HepG2 (cell line): ENCODE results near the gene SERINC5. TPM values are rescaled to one million over a fixed set of nuclear protein-coding genes. Genes with fewer than 3 reads are reported as not detected.

Source experiments
- ATAC-seq: fragments of 200-7000 bp; cut with Tn5 transposase; 3 replicates; pipeline ENCODE4 v1.9.1; 2020; ENCODE audit warnings: mild to moderate bottlenecking, moderate library complexity
- BruUV-seq: library from RNA; stranded (reverse); fragments of 400-500 nt; replicated peaks from 2 replicates; lab custom pipeline; 2021; lab: Mats Ljungman, UMichigan
- CTCF ChIA-PET: fragments of 300-600 bp; formaldehyde crosslinking; extraction: SDS; loops from one replicate; lab custom pipeline; 2021; ENCODE audit warnings: low total read pairs, inconsistent platforms, low intra/inter-chr PET ratio; lab: Yijun Ruan, JAX
- POLR2A ChIA-PET: fragments of 350-600 bp; sonication (Branson Sonifier 250); formaldehyde crosslinking; loops from one replicate; lab custom pipeline; 2020; ENCODE audit warnings: antibody characterized with exemption, inconsistent platforms; lab: Yijun Ruan, JAX
- DNase-seq: peaks from one replicate; pipeline ENCODE4 v3.0.0-alpha.2; 2015; ENCODE audit warnings: low spot score
- FAIRE-seq: peaks from 3 replicates; lab custom pipeline; 2011; peaks lifted over from hg19 to GRCh38; lab: Jason Lieb, UNC
- H2AFZ ChIP-seq: one replicate; pipeline ENCODE4 v1.6.1; 2011; ENCODE audit warnings: low read length, inconsistent platforms
- H3K27ac ChIP-seq: fragments of 300-600 bp; 3 replicates; pipeline ENCODE4 v1.8.0; 2011; ENCODE audit warnings: mixed run types, mild to moderate bottlenecking, mixed read lengths, low read length, inconsistent platforms; ENCODE audit not compliant: insufficient read depth; ENCODE audit errors: extremely low read length
- H3K27me3 ChIP-seq, 2 experiments: fragments of 200-600 bp in 1 of 2; 2 replicates in 1 of 2; 3 replicates in 1 of 2; pipeline versions ENCODE4 v1.6.0 to v1.8.0; 2011; ENCODE audit warnings: low read length in 2 of 2, mild to moderate bottlenecking in 2 of 2, moderate library complexity in 2 of 2, inconsistent platforms in 1 of 2; ENCODE audit not compliant: insufficient read depth in 2 of 2, control insufficient read depth in 1 of 2
- H3K36me3 ChIP-seq, 2 experiments: fragments of 200-600 bp in 1 of 2; replicated peaks in 1 of 2; 2 replicates in 1 of 2; 3 replicates in 1 of 2; pipeline versions ENCODE4 v1.5.1 to v1.8.0; 2011; ENCODE audit warnings: low read length in 2 of 2, inconsistent platforms in 1 of 2; ENCODE audit not compliant: insufficient read depth in 2 of 2, control insufficient read depth in 1 of 2
- H3K4me1 ChIP-seq: 2 replicates; pipeline ENCODE4 v1.5.1; 2012; ENCODE audit warnings: low read length, inconsistent platforms; ENCODE audit not compliant: insufficient read depth
- H3K4me2 ChIP-seq: 2 replicates; pipeline ENCODE4 v1.6.0; 2011; ENCODE audit warnings: low read depth, low read length, inconsistent platforms
- H3K4me3 ChIP-seq, 3 experiments: fragments of 200-600 bp in 1 of 3; sonication (generic), shearing (Covaris generic) in 1 of 3; replicated peaks in 1 of 3; 2 replicates each; pipeline ENCODE4 v1.5.1; 2011 to 2016; ENCODE audit warnings: low read length in 3 of 3, inconsistent platforms in 2 of 3, low read depth in 2 of 3, mild to moderate bottlenecking in 2 of 3, control low read depth in 1 of 3, mixed read lengths in 1 of 3; ENCODE audit not compliant: insufficient read depth in 1 of 3
- H3K79me2 ChIP-seq: one replicate; pipeline ENCODE4 v1.6.1; 2011; ENCODE audit warnings: low read length, inconsistent platforms; ENCODE audit not compliant: insufficient read depth
- H3K9ac ChIP-seq: 2 replicates; pipeline ENCODE4 v1.6.0; 2011; ENCODE audit warnings: mild to moderate bottlenecking, low read depth, low read length, inconsistent platforms; ENCODE audit not compliant: insufficient read depth
- H3K9me3 ChIP-seq: 2 replicates; pipeline ENCODE4 v1.5.1; 2012; ENCODE audit warnings: mild to moderate bottlenecking, low read length
- H4K20me1 ChIP-seq: 2 replicates; pipeline ENCODE4 v1.6.0; 2011; ENCODE audit warnings: inconsistent platforms, mild to moderate bottlenecking, low read length, moderate library complexity; ENCODE audit not compliant: insufficient read depth
- ATF4 ChIP-seq, 2 experiments: fragments of 450-650 bp in 1 of 2; sonication (generic) in 1 of 2; formaldehyde crosslinking; IDR thresholded peaks; 2 replicates each; pipeline versions ENCODE4 v1.5.0 to v1.8.0; 2020 to 2022; ENCODE audit warnings: mild to moderate bottlenecking in 1 of 2, missing genetic modification reagents in 1 of 2
- BRCA1 ChIP-seq: sonication (generic); formaldehyde crosslinking; IDR thresholded peaks from 2 replicates; pipeline ENCODE4 v1.4.0; 2020; ENCODE audit warnings: missing genetic modification reagents
- DNMT1 ChIP-seq: sonication (generic); formaldehyde crosslinking; IDR thresholded peaks from 2 replicates; pipeline ENCODE4 v1.5.1; 2020; ENCODE audit warnings: mild to moderate bottlenecking, missing genetic modification reagents
- EZH2 ChIP-seq: conservative IDR thresholded peaks from 2 replicates; pipeline ENCODE4 v1.6.1; 2012; ENCODE audit warnings: mild to moderate bottlenecking, low read depth, low read length, moderate library complexity
- KDM4B ChIP-seq: sonication (generic); formaldehyde crosslinking; IDR thresholded peaks from 2 replicates; pipeline ENCODE4 v1.4.0; 2020; ENCODE audit warnings: missing genetic modification reagents
- KMT2B ChIP-seq: IDR thresholded peaks from 2 replicates; pipeline ENCODE4 v1.6.1; 2016; ENCODE audit warnings: missing genetic modification reagents, missing compliant biosample characterization
- NFRKB ChIP-seq: fragments of 450-650 bp; IDR thresholded peaks from 2 replicates; pipeline ENCODE4 v1.6.1; 2017
- NR3C1 ChIP-seq: sonication (generic); formaldehyde crosslinking; IDR thresholded peaks from 2 replicates; pipeline ENCODE4 v1.4.0; 2020; ENCODE audit warnings: missing genetic modification reagents
- PHF20 ChIP-seq: sonication (generic); formaldehyde crosslinking; IDR thresholded peaks from 2 replicates; pipeline ENCODE4 v1.5.0; 2020; ENCODE audit warnings: mild to moderate bottlenecking, missing genetic modification reagents
- RNF2 ChIP-seq: fragments of 450-650 bp; conservative IDR thresholded peaks from 2 replicates; pipeline ENCODE4 v1.6.1; 2016; ENCODE audit warnings: low read depth
- TCF7 ChIP-seq: sonication (generic); IDR thresholded peaks from 2 replicates; pipeline ENCODE4 v1.6.1; 2016; ENCODE audit warnings: antibody characterized with exemption, low read depth
- TCF7L2 ChIP-seq: IDR thresholded peaks from 2 replicates; pipeline ENCODE4 v1.6.1; 2011; ENCODE audit warnings: mild to moderate bottlenecking, low read depth, low read length, moderate library complexity
- THAP7 ChIP-seq: sonication (generic); formaldehyde crosslinking; IDR thresholded peaks from 2 replicates; pipeline ENCODE4 v1.8.1; 2023; ENCODE audit warnings: mild to moderate bottlenecking, missing genetic modification reagents
- XBP1 ChIP-seq: sonication (generic); formaldehyde crosslinking; IDR thresholded peaks from 2 replicates; pipeline ENCODE4 v1.5.0; 2020; ENCODE audit warnings: missing genetic modification reagents
- ZFP37 ChIP-seq: sonication (generic); formaldehyde crosslinking; IDR thresholded peaks from 2 replicates; pipeline ENCODE4 v1.4.0; 2020; ENCODE audit warnings: missing genetic modification reagents, borderline replicate concordance
- ZGPAT ChIP-seq: IDR thresholded peaks from 2 replicates; pipeline ENCODE4 v1.6.1; 2016; ENCODE audit warnings: mild to moderate bottlenecking
- ZNF589 ChIP-seq: sonication (generic); formaldehyde crosslinking; conservative IDR thresholded peaks from 2 replicates; pipeline ENCODE4 v1.8.0; 2022; ENCODE audit warnings: mild to moderate bottlenecking, moderate library complexity, missing genetic modification reagents
- ZNF749 ChIP-seq: sonication (generic); formaldehyde crosslinking; IDR thresholded peaks from 2 replicates; pipeline ENCODE4 v1.8.0; 2022; ENCODE audit warnings: mild to moderate bottlenecking, missing genetic modification reagents, moderate library complexity, borderline replicate concordance
- ZNF781 ChIP-seq: sonication (generic); formaldehyde crosslinking; IDR thresholded peaks from 2 replicates; pipeline ENCODE4 v1.5.1; 2020; ENCODE audit warnings: borderline replicate concordance, mild to moderate bottlenecking, missing genetic modification reagents; ENCODE audit errors: not compliant biosample characterization
- WGBS: methylation state at CpG from one replicate; pipeline ENCODE4 v1.1.6; 2017; ENCODE audit warnings: low lambda C conversion rate; 5-methylcytosine and 5-hydroxymethylcytosine counted together
- in situ Hi-C: cut with HindIII; loops from 2 replicates; pipeline ENCODE4 v1.10.0; 2017; ENCODE audit warnings: low pct_unique_long_range_greater_than_20kb; ENCODE audit not compliant: extremely low pct_ligation_motif_present
- intact Hi-C: fragments of 100-400 bp; cut with micrococcal nuclease; formaldehyde crosslinking; loops from one replicate; pipeline ENCODE4 v1.10.0; 2022; ENCODE audit not compliant: unreplicated experiment
- polyA plus RNA-seq, 8 experiments: library from polyadenylated mRNA; depleted of rRNA in 3 of 8; stranded (reverse) in 7 of 8; unstranded in 1 of 8; fragments of >200 nt; fragmentation: Illumina TruSeq in 4 of 8; extraction: Trizol in 4 of 8; gene quantifications; 2 replicates each; pipeline versions ENCODE4 v1.2.1 to v1.2.3, GENCODE V29; 2011 to 2016; ENCODE audit warnings: low read depth in 4 of 8, missing spikeins in 1 of 8, mixed read lengths in 1 of 8; ENCODE audit not compliant: insufficient read depth in 1 of 8
- total RNA-seq, 5 experiments: library from RNA; depleted of rRNA; stranded (reverse); fragments of >200 nt; fragmentation: Illumina TruSeq; extraction: Trizol; gene quantifications; 2 replicates each; pipeline ENCODE4 v1.2.3, GENCODE V29; 2016; ENCODE audit warnings: low read depth in 1 of 5

The SERINC5 gene
- total and polyA plus RNA-seq, 2 of the 13 experiments (the other 11 are each of a cell fraction or from before 2014, with no cell fraction given) = 17.3 to 22.8 TPM

- H3K9ac ChIP-seq = no peak overlapping the region
- FAIRE-seq (no peak), DNase-seq (no peak), ATAC-seq (no peak)
- in situ Hi-C loops = no loop called here
- no peaks in the 10 kb centered on the region for H4K20me1 ChIP-seq
- peaks cover 17 to 34% of the 10 kb centered on the region in 2 experiments; a peak in 4 of 5 replicates for H3K36me3 ChIP-seq
- WGBS = 100% methylated on average over 1 of the region's 2 CpGs
- intact Hi-C loops = no loop called here
- no peaks in the 10 kb centered on the region for H3K79me2 ChIP-seq
- no peak overlapping the region for H3K4me2 ChIP-seq
- BruUV-seq = no TSS peak
- peaks cover 16% of the 10 kb centered on the region for H3K4me1 ChIP-seq
- ChIA-PET CTCF (no interaction called here), POLR2A (interaction anchor here (0.8 to 1.3 kb wide), 2 partner anchors 15 to 16 kb away, joined by 3 to 4 read pairs; no protein-coding TSS in a partner anchor)
- no peaks in the 10 kb centered on the region for H3K9me3 ChIP-seq
- TF ChIP-seq TCF7L2 (no peak), ZNF589 (CRISPR knock-in tag) (no peak), ZNF781 (CRISPR knock-in tag) (no peak), ATF4 (CRISPR knock-in tag; IDR thresholded peaks at IDR 0.05) (no peak), ZFP37 (CRISPR knock-in tag) (no peak), EZH2 (no peak), RNF2 (no peak), NR3C1 (CRISPR knock-in tag) (no peak), BRCA1 (CRISPR knock-in tag) (no peak), THAP7 (CRISPR knock-in tag) (no peak), XBP1 (CRISPR knock-in tag) (no peak), PHF20 (CRISPR knock-in tag) (no peak), KMT2B (no peak), DNMT1 (CRISPR knock-in tag) (no peak), NFRKB (no peak), ZGPAT (CRISPR knock-in tag) (no peak), KDM4B (CRISPR knock-in tag) (no peak), TCF7 (no peak), ZNF749 (CRISPR knock-in tag) (no peak)
- no peak overlapping the region for H3K27ac ChIP-seq
- no peak overlapping the region for H3K4me3 ChIP-seq
- no peak overlapping the region for H2AFZ ChIP-seq
- no peaks in the 10 kb centered on the region for H3K27me3 ChIP-seq
These were observed 85.7 kb downstream of the SERINC5 start for GRCh38 chr5:80170117-80170535.
